Stimulated activated CD8-positive, alpha-beta memory T cell treated with anti-CD3 and anti-CD28 coated beads, Interleukin-15, amount 100 ng/mL, for 48 hours (primary cell): ENCODE results near the gene ZNF101.

Experiments used
- DNase-seq, 2 donors: peaks; one replicate each; pipeline ENCODE4 v3.0.0-alpha.2; 2020; ENCODE audit warnings: low read depth in 2 of 2

ZNF101 gene

GRCh38 chr19:19711934-19712828 is 43.5 kb downstream of the ZNF101 start:
- no peak for DNase-seq

GRCh38 chr19:19719798-19720197 is 51.2 kb downstream of the ZNF101 start:
- no peak for DNase-seq

GRCh38 chr19:19721896-19722295 is 53.3 kb downstream of the ZNF101 start:
- DNase-seq: no peak

GRCh38 chr19:19732579-19733501 is 64.2 kb downstream of the ZNF101 start, which contains the start of gene ZNF14:
TSS of gene ZNF14 (minus strand) at chr19:19733112. CDS start at chr19:19732958, 154 bp downstream.
- peak; percentile 87 to 88 for DNase-seq
